IPS DF 6.9 (cell line): Measurements from ENCODE around the gene JAG1.
"Not testable (repeated sequence)": the region's sequence is repeated elsewhere in the genome, so short reads cannot be mapped to it uniquely, and the experiment has no call there.

ENCODE experiments used
- DNase-seq: peaks from one replicate; pipeline ENCODE4 v3.0.0-alpha.2; 2013; ENCODE audit warnings: low read depth, low spot score
- H3K27ac ChIP-seq: one replicate; pipeline ENCODE4 v1.5.1; 2013; ENCODE audit warnings: low read length, control low read depth
- H3K27me3 ChIP-seq: 2 replicates; pipeline ENCODE4 v1.6.1; 2013; ENCODE audit warnings: mild to moderate bottlenecking, low read length; ENCODE audit not compliant: control insufficient read depth, insufficient read depth
- H3K36me3 ChIP-seq: 2 replicates; pipeline ENCODE4 v1.6.1; 2013; ENCODE audit warnings: low read length; ENCODE audit not compliant: control insufficient read depth, insufficient read depth
- H3K4me1 ChIP-seq: 2 replicates; pipeline ENCODE4 v1.6.1; 2013; ENCODE audit warnings: low read length; ENCODE audit not compliant: control insufficient read depth, insufficient read depth
- H3K4me3 ChIP-seq: 2 replicates; pipeline ENCODE4 v1.5.1; 2013; ENCODE audit warnings: mild to moderate bottlenecking, low read length
- H3K9me3 ChIP-seq: 2 replicates; pipeline ENCODE4 v1.6.1; 2013; ENCODE audit warnings: low read length, inconsistent platforms; ENCODE audit not compliant: control insufficient read depth, insufficient read depth
- WGBS: extraction: QIAGEN DNeasy Blood & Tissue Kit; methylation state at CpG from one replicate; pipeline ENCODE4 v1.1.7; 2013; ENCODE audit warnings: mixed read lengths, missing lambda C conversion rate; ENCODE audit not compliant: insufficient read length, insufficient coverage; 5-methylcytosine and 5-hydroxymethylcytosine counted together

JAG1 gene

GRCh38 chr20:10622657-10623418, 51.0 kb downstream of the JAG1 start:
- no peaks in the 10 kb centered on the region; the same call in 1 of the 2 replicates for H3K27me3 ChIP-seq
- WGBS: no CpG with 5 or more reads among the region's 16 CpGs
- no peak overlapping the region for H3K27ac ChIP-seq
- DNase-seq: no peak
- no peaks in the 10 kb centered on the region for H3K36me3 ChIP-seq
- no peaks in the 10 kb centered on the region for H3K9me3 ChIP-seq
- H3K4me3 ChIP-seq: no peak overlapping the region
- peaks cover 6% of the 10 kb centered on the region for H3K4me1 ChIP-seq

DNA sequence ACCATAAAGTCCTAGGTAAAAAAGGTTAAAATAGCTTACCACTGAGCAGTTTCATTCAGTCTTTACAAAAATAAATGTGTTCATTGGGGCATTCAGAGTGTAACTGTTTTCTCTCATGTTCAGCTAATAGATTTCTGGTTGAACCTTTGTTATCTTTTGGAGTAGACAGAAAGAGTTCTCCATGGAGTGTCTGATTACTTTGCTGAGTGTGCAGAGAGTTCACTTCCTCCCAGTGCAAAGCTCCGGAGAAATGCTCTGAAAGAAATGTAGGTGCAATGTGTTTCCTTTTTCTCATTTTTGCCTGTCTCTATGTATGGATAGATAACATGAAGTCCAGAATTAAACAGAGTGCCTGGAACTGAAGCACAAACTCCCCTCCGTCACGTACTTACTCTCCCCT, 52.6 kb downstream of the JAG1 start:
- no peak for DNase-seq
- no CpG with 5 or more reads among the region's 3 CpGs for WGBS
- Histone ChIP-seq H3K27ac (no peak overlapping the region), H3K4me3 (no peak overlapping the region), H3K27me3 (no peaks in the 10 kb centered on the region; the same call in 1 of the 2 replicates), H3K4me1 (peaks cover 6% of the 10 kb centered on the region), H3K36me3 (no peaks in the 10 kb centered on the region), H3K9me3 (no peaks in the 10 kb centered on the region)

GRCh38 chr20:10619427-10619826, 54.4 kb downstream of the JAG1 start:
- peaks cover 6% of the 10 kb centered on the region for H3K4me1 ChIP-seq
- no CpG with 5 or more reads among the region's 3 CpGs for WGBS
- H3K27ac ChIP-seq: no peak overlapping the region
- H3K27me3 ChIP-seq: no peaks in the 10 kb centered on the region; the same call in 1 of the 2 replicates
- no peak overlapping the region for H3K4me3 ChIP-seq
- no peaks in the 10 kb centered on the region for H3K9me3 ChIP-seq
- no peak for DNase-seq
- H3K36me3 ChIP-seq: no peaks in the 10 kb centered on the region

GRCh38 chr20:10618611-10619245, 55.1 kb downstream of the JAG1 start:
- Histone ChIP-seq H3K9me3 (no peaks in the 10 kb centered on the region), H3K27me3 (no peaks in the 10 kb centered on the region; the same call in 1 of the 2 replicates), H3K36me3 (no peaks in the 10 kb centered on the region), H3K4me1 (peaks cover 6% of the 10 kb centered on the region), H3K27ac (no peak overlapping the region), H3K4me3 (no peak overlapping the region)
- DNase-seq: no peak
- WGBS: no CpG with 5 or more reads among the region's 6 CpGs

- H3K9me3 ChIP-seq, H3K4me3 ChIP-seq, H3K4me1 ChIP-seq, DNase-seq, H3K27ac ChIP-seq, H3K36me3 ChIP-seq, H3K27me3 ChIP-seq: not testable (repeated sequence)
- WGBS: no CpG with 5 or more reads among the region's 4 CpGs
These were observed 56.2 kb downstream of the JAG1 start for GRCh38 chr20:10617549-10618133.

DNA sequence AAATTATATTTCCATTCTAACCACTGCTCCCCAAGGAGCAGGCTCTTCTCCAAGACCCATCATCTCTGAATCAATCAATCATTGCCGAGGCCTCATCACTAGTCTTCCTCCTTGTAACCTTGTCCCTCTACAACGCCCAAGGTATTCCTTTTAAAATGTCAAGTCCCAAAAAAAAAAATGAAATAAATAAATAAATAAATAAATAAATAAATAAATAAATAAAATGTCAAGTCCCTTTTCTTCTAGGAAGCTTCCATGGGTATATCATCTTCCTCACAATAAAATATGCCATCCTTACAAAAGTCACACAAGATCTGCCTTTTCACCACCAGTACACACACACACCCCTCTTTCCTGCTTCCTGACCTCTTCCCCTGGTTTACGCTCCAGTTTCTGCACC, 57.6 kb downstream of the JAG1 start:
- Histone ChIP-seq H3K4me3 (no peak overlapping the region), H3K4me1 (peaks cover 6% of the 10 kb centered on the region), H3K27ac (no peak overlapping the region), H3K9me3 (no peaks in the 10 kb centered on the region), H3K27me3 (no peaks in the 10 kb centered on the region; the same call in 1 of the 2 replicates), H3K36me3 (no peaks in the 10 kb centered on the region)
- DNase-seq: no peak
- WGBS: no CpG with 5 or more reads among the region's 3 CpGs

- no CpG with 5 or more reads among the region's 18 CpGs for WGBS
These were observed 59.9 kb downstream of the JAG1 start for GRCh38 chr20:10613911-10614310.

DNA sequence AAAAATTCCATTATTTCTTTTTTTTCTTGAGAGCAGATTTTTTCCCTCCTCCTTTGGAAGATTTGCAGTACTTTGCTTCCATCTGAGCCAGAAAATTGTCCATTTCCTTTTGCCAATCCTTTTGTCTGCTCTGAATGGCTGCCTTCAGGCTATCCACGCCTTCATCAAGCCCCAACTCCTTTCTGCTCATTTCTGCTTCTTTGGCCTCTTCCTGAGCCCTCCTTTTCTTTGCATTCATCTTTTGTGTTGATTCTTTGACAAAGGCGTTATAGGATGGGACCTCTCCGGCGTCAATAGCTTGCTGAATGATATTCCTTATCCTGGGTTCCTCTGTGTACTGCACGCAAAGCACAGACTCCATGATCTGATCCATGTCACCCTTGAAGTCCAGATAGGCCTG, 60.4 kb downstream of the JAG1 start:
- not testable (repeated sequence) for H3K36me3 ChIP-seq, H3K27ac ChIP-seq, H3K27me3 ChIP-seq, DNase-seq, H3K9me3 ChIP-seq, H3K4me3 ChIP-seq, H3K4me1 ChIP-seq
- no CpG with 5 or more reads among the region's 5 CpGs for WGBS

More at GRCh38 chr20:10613911-10614310, 59.9 kb downstream of the JAG1 start:
- Histone ChIP-seq H3K36me3 (no peaks in the 10 kb centered on the region), H3K4me3 (no peak overlapping the region), H3K9me3 (no peaks in the 10 kb centered on the region), H3K4me1 (peaks cover 3% of the 10 kb centered on the region), H3K27ac (no peak overlapping the region), H3K27me3 (no peaks in the 10 kb centered on the region; the same call in 1 of the 2 replicates)
- no peak for DNase-seq

DNA sequence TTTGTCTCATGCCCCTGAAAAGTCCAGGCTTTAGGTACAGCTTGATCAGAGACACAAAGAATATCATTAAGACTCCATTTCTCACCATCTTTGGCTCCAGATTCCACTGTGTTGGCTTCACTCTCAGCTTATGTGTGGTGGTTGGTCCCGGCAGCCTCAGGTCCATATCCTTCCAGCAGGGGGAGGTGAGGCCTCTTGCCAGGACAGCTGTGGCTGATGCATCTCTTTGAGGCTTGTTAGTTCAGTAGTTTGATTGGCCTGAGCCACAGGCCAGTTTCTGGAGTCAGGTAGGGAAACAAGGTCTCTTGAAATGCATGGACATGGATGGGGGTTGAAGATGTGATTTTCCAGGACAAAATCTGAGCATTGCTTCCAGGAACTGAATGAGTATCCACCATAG, 62.4 kb downstream of the JAG1 start:
- peak; percentile 45 for DNase-seq
- WGBS: no CpG with 5 or more reads among the region's 1 CpG
- Histone ChIP-seq H3K4me3 (no peak overlapping the region), H3K27me3 (no peaks in the 10 kb centered on the region), H3K4me1 (no peaks in the 10 kb centered on the region), H3K27ac (no peak overlapping the region), H3K36me3 (no peaks in the 10 kb centered on the region), H3K9me3 (no peaks in the 10 kb centered on the region)

- DNase-seq: no peak
- H3K4me3 ChIP-seq: no peak overlapping the region
- no peak overlapping the region for H3K27ac ChIP-seq
- no peaks in the 10 kb centered on the region for H3K9me3 ChIP-seq
- H3K36me3 ChIP-seq: no peaks in the 10 kb centered on the region
- H3K27me3 ChIP-seq: no peaks in the 10 kb centered on the region
- WGBS: no CpG with 5 or more reads among the region's 5 CpGs
- H3K4me1 ChIP-seq: no peaks in the 10 kb centered on the region
These were observed 63.5 kb downstream of the JAG1 start for GRCh38 chr20:10610251-10610650.
